Activated CD4-positive, alpha-beta T cell treated with anti-CD3 and anti-CD28 coated beads for 1 hour (primary cell): ENCODE data around the gene SEPTIN8.
A peak's percentile ranks its signal among the peaks of the same experiment; 100 is the strongest.

Experiments
- DNase-seq: peaks from one replicate; pipeline ENCODE4 v3.0.0-alpha.2; 2020

Gene SEPTIN8

DNA sequence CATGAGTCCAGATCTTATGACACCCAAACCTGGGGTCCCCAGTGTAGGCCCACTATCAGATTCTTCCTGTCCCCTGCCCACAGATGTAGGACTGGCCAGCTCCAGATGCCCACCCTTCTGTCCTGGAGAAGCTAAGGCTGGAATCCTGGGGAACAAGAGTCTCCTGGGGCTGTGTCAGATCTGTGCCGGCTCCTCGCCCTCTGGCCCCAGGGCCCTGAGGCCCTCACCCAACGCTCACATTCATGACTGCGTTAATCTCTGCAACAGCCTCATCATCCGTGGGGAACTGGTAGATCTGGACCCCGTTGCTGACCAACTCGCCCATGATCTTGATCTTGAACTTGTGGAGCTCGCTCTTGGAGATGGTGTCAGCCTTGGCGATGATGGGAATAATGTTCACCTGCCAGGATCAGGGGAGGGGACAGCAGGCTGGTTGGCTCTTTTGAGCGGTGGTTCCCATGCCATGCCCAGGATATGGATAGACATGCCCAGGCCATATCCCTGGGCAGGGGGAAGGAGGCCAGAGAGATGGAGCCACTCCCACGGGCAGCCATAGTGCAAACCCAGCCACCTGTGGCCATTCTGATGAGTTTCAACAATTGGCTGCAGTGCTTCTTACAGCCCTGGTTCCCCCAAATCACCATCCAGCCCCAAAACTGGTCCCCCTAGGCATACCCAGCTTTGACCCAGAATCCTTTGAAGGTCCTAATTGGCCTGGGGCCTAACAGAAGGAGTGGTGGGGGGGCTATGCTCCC, 14.6 kb downstream of the SEPTIN8 start:
- DNase-seq: no peak

DNA sequence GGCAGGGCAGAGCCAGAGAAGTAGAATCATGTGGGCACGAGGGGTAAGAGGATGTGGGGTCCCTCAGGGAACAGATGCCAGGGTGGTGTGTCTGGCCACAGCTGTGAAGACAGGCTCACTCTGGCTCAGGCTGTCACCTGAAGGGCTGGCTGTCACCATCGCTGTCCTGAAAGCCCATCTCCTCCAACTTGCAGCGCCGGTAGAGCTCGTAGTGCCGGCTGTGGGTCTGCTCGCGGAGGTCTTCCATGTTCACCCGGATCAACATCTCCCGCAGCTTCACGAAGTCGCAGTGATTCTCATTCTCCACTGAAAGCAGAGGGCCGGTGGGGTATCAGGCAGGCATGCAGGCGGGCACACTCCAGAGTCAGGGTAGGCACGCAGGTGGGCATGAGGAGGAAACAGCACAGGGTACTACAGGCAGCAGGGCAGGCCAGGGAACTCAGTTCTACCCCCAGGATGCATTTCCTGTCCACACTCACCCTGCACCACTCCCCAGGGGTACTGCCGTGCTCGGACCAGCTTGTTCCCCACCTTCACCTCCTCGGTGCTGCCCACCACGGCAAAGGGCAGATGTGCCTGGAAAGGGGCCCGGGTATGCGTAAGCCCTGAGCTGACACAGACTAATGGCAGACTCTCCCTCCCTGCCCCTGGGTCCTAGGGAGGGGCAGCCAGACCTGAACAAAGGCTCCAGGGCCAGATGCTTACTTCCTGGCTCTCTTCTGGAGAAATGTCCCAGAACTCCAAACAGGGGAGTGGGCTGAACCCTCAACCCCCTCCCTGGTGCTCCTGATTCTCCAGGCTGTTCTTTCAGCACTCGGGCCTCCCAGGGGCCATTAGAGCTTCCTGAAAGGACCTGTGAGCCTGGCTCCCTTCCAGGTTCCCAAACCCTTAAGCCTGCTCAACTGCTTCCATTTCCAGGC, 15.5 kb downstream of the SEPTIN8 start:
- no peak for DNase-seq

DNA sequence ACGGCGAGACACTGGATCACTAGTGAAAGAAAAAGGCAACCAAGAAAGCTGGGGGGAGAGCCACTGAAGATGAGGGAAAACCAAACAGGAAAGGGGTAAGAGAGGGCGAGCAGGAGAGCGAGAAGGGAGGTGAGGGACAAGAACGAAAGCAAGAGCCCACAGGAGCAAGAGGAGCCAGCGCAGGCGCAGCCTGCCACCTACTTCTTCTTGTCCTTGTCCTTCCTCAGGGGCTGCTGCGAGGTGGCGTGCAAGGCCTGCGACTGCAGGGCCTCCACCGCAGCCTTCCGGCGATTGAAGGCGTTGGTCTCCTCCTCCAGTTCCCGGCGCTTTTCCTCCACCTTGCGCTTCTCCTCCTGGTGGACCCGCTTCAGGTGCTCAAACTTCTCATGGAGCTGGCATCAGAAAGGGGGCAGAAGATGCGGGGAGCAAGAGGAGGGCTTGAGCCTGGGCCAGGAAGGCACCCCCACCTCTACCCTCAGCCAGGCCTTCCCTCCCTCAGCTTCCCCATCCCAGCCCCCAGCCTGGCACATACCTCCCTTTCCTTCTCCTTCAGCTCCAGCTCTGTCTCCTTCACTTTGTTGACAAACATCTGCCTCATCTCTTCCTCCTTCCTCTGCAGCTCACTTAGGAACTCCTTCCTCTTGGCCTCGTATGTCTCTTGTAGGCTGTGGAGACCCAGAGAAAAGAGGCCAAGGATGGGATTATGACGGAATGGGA, 16.3 kb downstream of the SEPTIN8 start:
- no peak for DNase-seq

DNA sequence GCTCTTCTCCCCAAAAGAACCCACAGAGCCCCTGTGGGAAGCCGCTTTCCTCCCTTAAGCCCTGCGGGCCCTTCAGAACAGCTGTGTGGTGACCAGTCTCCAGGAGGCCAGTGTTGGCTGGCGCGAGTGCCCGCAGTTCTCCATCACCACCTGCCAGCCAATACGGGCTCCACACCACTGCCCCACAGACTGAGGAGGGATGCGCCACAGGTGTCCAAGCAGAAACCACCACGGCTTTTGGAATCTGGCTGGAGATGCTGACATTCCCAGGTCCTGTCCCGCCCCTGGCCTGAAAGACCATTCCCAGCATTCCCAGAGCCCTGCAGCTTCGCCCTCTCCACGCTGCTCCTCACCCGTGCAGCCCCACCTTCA, 17.0 kb downstream of the SEPTIN8 start:
- no peak for DNase-seq

DNA sequence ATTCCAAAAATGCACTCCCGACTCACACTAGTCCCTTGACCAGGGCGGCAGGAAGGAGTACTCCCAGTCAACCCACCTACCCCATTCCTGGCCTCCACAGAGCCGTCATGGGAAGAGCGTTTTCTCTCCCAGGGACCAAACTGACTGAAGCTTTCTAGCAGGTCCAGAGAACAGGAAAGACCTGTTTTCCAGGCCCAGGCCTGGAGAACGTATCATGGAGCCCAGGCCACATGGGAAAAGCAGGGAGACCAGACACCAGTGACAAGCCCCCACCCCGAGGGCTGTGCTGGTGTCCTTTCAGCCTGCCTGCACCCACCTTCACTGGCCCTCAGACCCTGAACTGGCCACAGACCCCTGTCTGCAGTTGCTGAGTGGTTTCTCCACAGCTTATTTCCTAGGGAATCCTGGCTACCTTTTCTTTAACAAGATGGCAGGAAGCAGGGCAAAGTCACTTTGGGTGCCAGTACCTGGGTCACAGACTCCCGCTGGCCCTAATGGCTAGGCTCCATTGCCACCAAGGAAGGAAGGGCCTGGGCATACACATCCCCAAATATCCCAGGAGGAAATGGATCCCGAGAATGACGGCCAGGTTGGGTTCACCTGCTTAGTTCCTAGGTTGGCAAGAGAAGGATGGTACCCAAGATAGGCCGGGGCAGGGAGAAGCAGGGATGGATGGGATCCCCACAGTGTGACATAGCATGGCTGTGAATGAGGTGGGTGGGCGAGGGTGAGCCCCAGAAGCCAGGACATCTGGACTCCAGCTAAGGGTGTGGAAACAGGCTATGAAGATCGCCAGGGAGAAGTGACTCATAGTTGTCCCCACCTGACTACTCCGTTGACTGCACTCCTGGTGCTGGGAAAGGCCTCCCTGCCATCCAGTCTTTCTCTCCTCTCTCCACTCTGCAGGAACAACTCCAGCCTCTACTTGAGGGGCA, 17.7 kb downstream of the SEPTIN8 start:
- no peak for DNase-seq

DNA sequence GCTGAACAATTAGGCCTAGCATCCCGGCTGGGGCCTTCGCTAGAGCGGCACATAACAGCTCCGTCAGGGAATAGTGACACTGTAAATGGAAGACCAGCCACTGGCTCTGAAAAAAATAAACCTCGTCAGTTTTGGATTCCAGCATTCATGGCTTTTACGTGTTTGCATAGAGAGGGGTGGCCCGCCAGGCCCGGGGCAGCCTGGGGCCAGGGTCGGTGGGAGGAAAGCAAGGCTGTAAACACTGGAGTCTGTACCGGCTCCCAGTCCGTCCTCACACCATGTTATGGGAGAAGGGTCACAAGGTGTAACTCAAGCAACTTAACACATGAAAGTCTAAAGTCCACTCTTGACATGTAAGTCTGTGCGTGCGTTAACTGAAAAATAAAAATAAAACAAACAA, 18.6 kb downstream of the SEPTIN8 start:
- no peak for DNase-seq

DNA sequence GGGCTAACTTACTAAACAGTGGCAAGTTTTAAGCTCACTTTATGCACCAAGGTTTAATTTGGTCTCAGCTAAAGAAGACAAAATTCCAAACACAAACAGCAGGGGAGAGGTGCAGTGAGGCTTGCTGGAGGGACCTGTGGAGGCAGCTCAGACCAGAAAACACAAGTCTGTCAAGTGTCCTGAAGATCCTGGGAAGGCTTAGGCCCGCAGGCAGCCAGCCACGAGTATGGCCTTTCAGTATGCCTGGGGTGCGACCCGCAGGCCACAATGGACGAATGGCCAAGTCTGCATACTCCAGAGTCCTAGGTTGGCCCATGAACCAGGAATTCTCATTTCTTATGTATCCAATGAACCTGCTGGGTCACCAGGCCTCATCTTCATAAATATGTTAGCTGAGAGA, 20.5 kb downstream of the SEPTIN8 start:
- no peak for DNase-seq

DNA sequence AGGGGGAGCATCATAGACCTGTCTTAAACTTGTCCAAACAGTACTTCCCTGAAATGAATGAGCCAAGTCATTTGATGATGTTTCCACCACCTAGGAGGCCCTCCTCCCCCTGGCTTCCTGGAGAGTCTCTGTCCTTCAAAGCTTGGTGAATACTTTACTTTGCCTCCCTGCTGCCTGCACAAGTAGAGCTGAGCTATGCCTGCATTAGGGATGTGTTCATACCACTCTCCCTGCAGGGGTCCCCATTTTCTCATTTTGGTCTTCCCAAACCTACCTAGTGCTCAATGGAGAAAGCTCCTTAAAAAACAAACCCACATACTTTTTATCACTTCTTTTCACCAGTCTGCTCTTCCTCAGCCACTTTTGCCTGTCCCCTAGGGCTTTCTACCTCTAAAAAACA, 22.1 kb downstream of the SEPTIN8 start:
- DNase-seq: no peak

DNA sequence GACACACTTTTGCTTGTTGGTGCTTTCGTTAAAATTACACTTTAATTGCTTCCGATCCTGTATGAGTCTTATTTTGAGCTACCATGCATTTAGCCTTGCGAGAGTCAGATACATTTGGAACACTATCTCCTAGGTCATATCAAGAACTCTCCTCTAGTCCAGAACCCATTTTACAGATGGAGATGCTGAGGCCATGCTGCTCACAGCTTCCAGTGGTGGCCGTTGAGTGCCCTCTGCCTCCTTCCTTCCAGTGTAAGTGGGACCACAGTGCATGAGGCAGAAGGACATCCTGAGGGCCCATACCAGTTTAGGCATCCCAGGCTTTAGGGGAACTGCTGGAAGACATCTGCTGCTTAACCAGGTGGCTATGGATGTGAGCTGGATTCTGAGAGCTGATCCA, 22.9 kb downstream of the SEPTIN8 start:
- DNase-seq: no peak

DNA sequence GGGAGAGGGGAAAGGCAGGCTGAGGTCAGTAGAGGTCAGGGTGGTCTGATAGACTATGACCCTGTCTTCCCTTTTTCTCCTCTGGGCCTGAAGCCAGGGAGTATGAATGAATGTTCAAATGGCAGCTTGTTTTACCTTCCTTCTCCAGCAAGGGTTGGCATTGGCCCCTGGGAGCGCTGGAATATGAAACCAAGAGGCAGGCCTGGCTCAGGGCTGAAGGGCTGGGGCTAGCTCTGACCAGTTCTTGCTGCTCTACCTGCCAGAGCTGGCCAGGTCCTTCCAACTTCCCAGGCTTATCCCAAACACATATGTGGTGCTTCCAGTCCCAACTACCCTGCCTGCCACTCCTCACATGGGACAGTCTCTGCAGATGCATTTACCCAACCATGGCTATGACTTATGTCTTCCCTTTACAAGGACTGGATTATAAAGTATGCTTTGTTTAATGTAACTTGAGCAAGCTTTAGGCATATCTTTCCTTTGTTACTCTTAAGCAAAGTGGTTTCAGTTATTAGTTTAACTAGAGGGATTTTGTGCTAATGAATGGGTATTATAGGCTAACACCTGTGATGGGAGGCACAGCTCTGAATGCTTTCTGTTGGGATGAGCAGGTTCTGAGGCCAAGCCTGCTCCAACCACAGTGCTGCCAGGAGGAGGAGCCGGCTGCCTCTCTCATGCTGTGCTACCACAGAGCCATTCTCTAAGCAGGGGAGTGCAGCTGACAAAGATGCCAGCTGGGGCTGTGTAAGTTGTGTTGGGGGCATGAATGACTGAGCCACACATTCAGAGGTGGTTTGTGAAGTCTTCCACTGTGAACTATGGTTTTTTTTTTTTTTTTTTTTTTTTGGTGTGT, 23.7 kb downstream of the SEPTIN8 start:
- no peak for DNase-seq

DNA sequence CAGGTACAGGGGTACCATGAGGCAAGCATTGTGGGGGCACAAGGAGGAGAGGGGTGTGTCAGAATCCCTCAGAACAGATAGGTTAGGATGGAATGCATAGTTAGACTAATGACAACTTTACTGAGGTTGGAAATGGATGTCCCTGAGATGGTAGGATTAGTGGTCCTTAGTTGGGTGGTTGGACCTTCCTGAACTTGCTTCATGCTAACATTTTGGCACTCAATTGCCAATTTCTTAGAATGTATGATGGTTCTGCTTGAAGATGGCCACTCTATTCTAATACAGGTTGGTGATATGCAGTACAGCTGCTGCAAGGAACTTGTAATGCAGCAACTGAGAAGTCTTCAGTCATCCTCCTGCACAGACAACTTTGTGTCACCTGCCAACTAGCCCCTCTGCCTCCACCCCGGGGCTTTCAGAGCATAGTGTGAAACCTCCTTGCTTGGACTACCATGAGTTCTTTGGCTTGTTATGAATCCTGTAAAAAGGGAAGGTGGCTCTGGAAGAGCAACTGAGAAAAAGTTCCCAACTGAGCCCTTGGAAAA, 24.4 kb downstream of the SEPTIN8 start:
- no peak for DNase-seq

DNA sequence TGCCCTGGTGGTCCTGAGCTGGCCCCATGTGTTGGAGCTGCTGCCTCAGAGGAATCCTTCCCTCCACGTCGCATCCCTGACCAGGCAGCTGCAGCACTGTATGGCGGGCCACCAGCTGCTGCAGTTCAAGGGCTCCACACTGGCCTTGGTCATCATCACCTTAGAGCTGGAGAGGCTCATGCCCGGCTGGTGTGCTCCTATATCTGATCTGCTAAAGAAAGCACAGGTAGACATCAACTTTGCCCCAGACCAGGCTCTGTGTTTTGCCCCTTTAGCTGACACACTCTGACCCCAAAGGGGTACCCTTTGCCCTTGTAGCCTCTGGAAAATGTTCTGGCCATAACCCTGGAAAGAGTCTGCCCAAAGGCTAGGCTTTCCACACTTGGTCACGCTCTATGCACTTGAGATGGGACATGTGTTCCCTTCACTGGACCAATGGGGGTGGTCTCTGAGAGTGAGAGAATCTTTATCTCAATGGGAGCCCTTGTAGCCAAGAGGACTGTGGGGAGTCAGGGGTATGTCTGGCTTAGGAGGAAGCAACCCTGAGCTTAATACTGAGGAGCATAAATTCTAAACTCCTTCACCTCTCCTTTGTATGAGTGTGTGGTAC, 25.0 kb downstream of the SEPTIN8 start:
- DNase-seq: no peak

DNA sequence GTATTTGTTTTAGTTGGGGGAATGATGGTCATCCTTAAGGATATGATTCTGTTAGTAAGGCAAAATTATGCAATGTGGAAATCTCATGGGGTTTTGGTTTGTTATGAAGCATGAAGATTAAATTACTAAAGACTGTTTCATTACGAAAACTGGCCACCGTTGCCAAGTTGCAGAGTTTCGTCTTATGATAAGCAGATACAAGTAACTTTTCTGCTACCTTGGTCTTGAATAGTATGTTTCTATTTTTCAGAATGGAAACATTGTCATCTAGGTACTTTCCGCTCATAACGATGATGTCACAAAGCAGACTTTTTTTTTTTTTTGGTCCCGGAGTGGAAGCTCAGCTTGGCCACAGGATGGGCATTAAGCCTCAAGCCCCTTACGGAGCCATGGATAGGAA, 25.6 kb downstream of the SEPTIN8 start:
- DNase-seq: no peak

DNA sequence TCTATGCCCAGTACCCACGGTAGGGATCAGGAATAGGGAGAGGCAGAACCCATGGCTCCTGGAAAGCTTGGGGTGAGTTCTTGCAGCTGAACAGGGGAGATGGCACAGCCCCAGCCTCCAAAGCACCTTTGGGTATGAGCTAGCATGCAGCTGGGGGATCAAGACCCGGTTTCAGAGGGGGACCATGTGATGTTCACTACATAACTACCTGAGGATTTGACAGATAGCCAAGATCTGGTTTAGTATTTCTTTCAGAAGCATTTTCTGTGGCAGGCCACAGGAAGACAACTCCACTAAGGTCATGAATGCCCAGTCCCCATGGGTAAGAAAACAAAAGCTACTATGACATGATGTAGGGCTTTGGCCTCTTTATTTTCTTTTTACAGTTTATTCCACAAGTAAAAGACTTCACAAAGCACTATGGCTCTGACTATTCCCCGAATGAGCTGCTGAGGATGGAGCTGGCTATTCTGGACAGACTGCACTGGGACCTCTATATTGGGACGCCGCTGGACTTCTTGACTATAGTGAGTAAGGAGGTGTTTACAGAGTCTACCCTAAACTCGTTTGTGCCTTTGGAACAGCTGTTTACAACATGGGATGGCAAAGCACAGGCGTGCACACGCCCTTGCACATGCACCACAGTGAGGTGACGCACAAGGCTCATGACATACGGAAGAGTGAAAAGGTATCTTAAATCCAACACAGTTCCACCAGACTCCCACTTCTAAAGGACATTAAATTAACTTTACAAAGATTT, 26.4 kb downstream of the SEPTIN8 start:
- DNase-seq: no peak

DNA sequence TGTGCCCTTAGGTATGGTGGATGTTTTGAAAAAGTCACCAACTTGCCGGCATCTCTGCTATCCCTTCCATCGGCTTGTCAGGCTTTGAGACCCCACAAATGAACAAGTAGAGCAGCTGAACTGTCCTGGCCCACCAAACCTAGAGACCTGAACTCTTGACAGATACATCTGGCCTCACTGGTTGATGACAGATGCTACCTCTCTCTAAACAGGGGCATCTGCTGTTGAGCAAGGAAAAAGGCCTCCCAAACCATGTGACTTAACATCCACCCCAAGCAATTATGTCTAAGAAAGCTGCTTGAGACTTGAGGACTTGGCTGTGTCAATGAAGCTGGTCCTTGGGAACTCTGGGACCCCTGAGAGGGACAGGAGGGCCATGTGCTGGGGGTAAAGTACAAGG, 27.5 kb downstream of the SEPTIN8 start:
- DNase-seq: no peak

DNA sequence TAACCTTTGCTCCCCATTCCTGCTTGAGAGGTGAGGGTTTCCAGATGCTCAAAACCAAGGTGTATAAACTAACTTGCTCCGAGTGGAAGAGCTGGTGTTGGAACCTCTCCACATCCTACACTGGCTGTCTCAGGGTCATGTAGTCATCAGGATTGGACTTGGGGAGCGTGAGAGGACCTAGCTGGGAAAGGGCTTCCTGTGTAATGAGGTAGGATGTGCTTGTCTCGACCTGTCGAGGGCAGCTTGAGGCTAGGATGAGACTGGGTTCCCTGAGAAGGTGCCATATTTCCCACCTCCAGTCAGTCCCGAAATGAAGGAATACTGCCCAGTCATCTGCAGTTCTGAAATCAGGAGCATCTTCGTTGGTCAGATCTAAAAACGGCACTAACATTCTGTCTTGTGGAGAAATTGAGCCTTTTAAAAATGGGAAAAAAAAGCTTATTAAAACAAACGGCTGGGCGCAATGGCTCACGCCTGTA, 28.5 kb downstream of the SEPTIN8 start:
- no peak for DNase-seq

DNA sequence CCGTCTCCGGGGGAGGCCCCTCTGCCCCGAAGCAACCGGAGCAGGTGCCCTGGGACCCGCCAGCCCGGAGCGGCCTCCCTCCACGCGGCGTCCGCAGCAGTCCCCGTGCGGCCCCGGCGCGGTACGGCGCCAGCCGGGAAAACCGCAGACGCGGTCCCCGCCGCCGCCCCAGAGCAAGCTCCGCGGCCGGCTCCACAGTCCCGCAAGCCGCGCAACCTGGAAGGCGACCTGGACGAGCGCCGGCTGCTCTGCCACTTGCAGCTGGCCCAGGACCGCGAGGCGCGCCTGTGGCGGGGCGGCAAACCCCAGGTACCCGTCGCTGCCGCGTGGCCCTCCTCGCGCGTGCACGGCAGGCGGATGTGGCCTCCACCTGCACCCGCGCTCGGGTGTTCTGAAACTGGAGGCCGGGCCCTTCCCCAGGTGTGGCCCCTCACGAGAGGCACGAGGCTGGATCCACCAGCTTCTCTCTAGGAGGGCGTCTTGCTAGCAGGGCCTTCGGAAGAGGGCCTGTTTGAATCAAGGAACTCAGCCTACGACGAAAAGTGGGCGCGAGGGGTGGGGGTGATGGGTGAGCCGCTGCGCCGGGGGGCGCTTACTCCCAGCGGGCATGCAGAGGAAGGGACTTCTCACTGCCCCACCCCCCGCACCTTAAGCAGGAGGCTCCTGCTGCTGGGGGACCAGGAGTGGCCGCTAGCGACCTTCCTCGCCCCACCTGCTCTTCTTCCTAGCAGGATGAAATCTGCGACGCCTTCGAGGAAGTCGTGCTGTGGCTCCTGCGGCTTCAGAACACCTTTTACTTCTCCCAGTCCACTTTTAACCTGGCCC, 29.2 kb downstream of the SEPTIN8 start:
- peak; percentile 37 for DNase-seq

DNA sequence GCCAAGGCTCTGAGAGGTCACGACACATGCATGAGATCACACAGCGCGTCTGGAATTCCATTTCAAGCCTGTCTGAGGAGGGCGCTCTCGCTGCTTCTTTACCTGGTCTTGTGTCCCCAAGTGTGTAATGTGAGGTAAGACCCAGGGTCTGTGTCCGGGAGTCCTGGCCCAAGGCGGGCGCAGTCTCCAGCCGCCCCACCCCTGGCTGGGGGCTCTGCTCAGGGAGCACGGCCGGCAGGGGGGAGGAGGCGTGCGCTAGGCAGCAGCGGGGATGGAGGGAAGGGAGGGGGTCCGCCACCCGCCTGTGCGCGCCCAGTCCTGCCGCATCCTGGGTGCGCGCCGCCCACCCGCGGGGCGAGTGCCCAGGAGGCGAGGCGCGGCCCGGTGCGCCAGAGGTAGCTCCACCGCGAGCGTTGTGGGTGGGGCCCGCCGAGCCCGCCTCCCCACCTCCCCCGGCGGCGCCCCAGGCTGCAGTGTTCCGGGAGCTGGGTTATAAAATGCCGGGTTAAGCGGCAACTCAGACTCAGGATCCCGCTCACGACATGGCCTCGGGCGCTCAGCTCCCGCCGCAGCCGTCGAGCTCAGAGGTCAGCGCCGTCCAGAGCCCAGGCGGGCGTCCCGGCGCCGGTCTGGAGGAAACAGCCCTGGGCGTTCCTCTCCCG, 30.0 kb downstream of the SEPTIN8 start, which contains the start of gene CCNI2:
Gene CCNI2 (plus strand): TSS at position 473 of the 662 bp plus-strand sequence. CDS start 70 bp downstream, at position 543.
- peak; percentile 54 for DNase-seq
